Loucy (cell line): Measurements from ENCODE around the gene GALNT3.

Experiments used
- H2AFZ ChIP-seq: fragments of 200-600 bp; sonication (generic); 2 replicates; pipeline ENCODE4 v1.6.0; 2016; ENCODE audit warnings: antibody characterized with exemption, mild to moderate bottlenecking, low read length, moderate library complexity
- H3F3A ChIP-seq: fragments of 200-600 bp; 2 replicates; pipeline ENCODE4 v1.6.0; 2016; ENCODE audit warnings: antibody characterized with exemption, low read depth, mild to moderate bottlenecking
- H3K27me3 ChIP-seq: fragments of 200-600 bp; sonication (generic); 2 replicates; pipeline ENCODE4 v1.6.1; 2014; ENCODE audit warnings: low read length, mild to moderate bottlenecking; ENCODE audit not compliant: insufficient read depth, poor library complexity, severe bottlenecking
- H3K36me3 ChIP-seq: fragments of 200-600 bp; sonication (generic); 2 replicates; pipeline ENCODE4 v1.6.1; 2016; ENCODE audit warnings: low read length; ENCODE audit not compliant: insufficient read depth
- H3K4me1 ChIP-seq: fragments of 200-600 bp; sonication (generic); 2 replicates; pipeline ENCODE4 v1.5.1; 2014; ENCODE audit warnings: low read length, mild to moderate bottlenecking; ENCODE audit not compliant: insufficient read depth, poor library complexity, severe bottlenecking
- H3K4me2 ChIP-seq: fragments of 200-600 bp; sonication (generic); 2 replicates; pipeline ENCODE4 v1.6.0; 2014; ENCODE audit warnings: antibody characterized with exemption, low read length, low read depth, mild to moderate bottlenecking; ENCODE audit not compliant: poor library complexity, severe bottlenecking
- H3K4me3 ChIP-seq: fragments of 200-600 bp; sonication (generic); 2 replicates; pipeline ENCODE4 v1.5.1; 2014; ENCODE audit warnings: low read length, mild to moderate bottlenecking, mixed read lengths; ENCODE audit not compliant: poor library complexity, severe bottlenecking
- H3K79me2 ChIP-seq: fragments of 200-600 bp; sonication (generic); 2 replicates; pipeline ENCODE4 v1.6.1; 2014; ENCODE audit warnings: low read length; ENCODE audit not compliant: insufficient read depth
- H3K9ac ChIP-seq: fragments of 200-600 bp; sonication (generic); 2 replicates; pipeline ENCODE4 v1.6.0; 2014; ENCODE audit warnings: mild to moderate bottlenecking, low read depth, low read length, moderate library complexity; ENCODE audit not compliant: poor library complexity, severe bottlenecking
- H3K9me2 ChIP-seq: fragments of 200-600 bp; sonication (generic); replicated peaks from 2 replicates; pipeline ENCODE4 v1.6.1; 2016; ENCODE audit warnings: low read depth, low read length, mixed read lengths
- H3K9me3 ChIP-seq: fragments of 200-600 bp; sonication (generic); 2 replicates; pipeline ENCODE4 v1.6.1; 2014; ENCODE audit warnings: mild to moderate bottlenecking, antibody characterized with exemption, low read length, low read depth; ENCODE audit not compliant: insufficient read depth
- H4K20me1 ChIP-seq: fragments of 200-600 bp; sonication (generic); 2 replicates; pipeline ENCODE4 v1.6.0; 2014; ENCODE audit warnings: antibody characterized with exemption, low read length, mild to moderate bottlenecking; ENCODE audit not compliant: insufficient read depth, poor library complexity, severe bottlenecking
- CTCF ChIP-seq: fragments of 200-600 bp; sonication (generic); conservative IDR thresholded peaks from 2 replicates; pipeline ENCODE4 v1.5.1; 2014; ENCODE audit warnings: mild to moderate bottlenecking, antibody characterized with exemption, low read length
- EZH2phosphoT487 ChIP-seq: fragments of 200-600 bp; IDR thresholded peaks from 2 replicates; pipeline ENCODE4 v1.6.1; 2018; ENCODE audit warnings: antibody characterized with exemption, mild to moderate bottlenecking, moderate library complexity, borderline replicate concordance

GALNT3 gene

GRCh38 chr2:165697748-165698443 is 96.2 kb downstream of the GALNT3 start:
- Histone ChIP-seq H2AFZ (peak overlapping the region; percentile 61), H3K9me2 (no peaks in the 10 kb centered on the region), H3K9ac (no peak overlapping the region)

More at GRCh38 chr2:165697748-165698443, 96.2 kb downstream of the GALNT3 start:
- Histone ChIP-seq H4K20me1 (no peaks in the 10 kb centered on the region), H3K36me3 (no peaks in the 10 kb centered on the region), H3K4me1 (no peaks in the 10 kb centered on the region), H3F3A (no peaks in the 10 kb centered on the region), H3K79me2 (no peaks in the 10 kb centered on the region), H3K4me2 (no peak overlapping the region), H3K9me3 (no peaks in the 10 kb centered on the region), H3K27me3 (no peaks in the 10 kb centered on the region), H3K4me3 (no peak overlapping the region)
- TF ChIP-seq CTCF (no peak), EZH2phosphoT487 (no peak)
